Effector memory CD8-positive, alpha-beta T cell (primary cell): ENCODE results near the gene GALNT3.
A peak's percentile ranks its signal among the peaks of the same experiment; 100 is the strongest.

Source experiments
- ATAC-seq: fragments of 150-1000 bp; cut with Tn5 transposase; replicated peaks from 2 replicates; pipeline ENCODE4 v1.10.0; 2021; ENCODE audit warnings: mild to moderate bottlenecking, moderate library complexity
- DNase-seq, 3 experiments: peaks; one replicate each; pipeline ENCODE4 v3.0.0; 2021
- H3K27ac Mint-ChIP-seq, 2 donors: one replicate each; pipeline ENCODE4 v1.8.0; 2022; ENCODE audit warnings: mild to moderate bottlenecking in 2 of 2, mixed read lengths in 2 of 2, moderate library complexity in 2 of 2
- H3K27me3 Mint-ChIP-seq, 2 donors: one replicate each; pipeline ENCODE4 v1.8.0; 2022; ENCODE audit warnings: mixed read lengths in 2 of 2
- H3K36me3 Mint-ChIP-seq: one replicate; pipeline ENCODE4 v1.8.0; 2022; ENCODE audit warnings: mild to moderate bottlenecking, moderate library complexity, mixed read lengths; ENCODE audit not compliant: insufficient read depth
- H3K4me1 Mint-ChIP-seq, 2 donors: one replicate each; pipeline ENCODE4 v1.8.0; 2022; ENCODE audit warnings: low read depth in 2 of 2, mixed read lengths in 2 of 2
- H3K4me3 Mint-ChIP-seq, 2 donors: one replicate each; pipeline ENCODE4 v1.8.0; 2022; ENCODE audit warnings: mild to moderate bottlenecking in 2 of 2, mixed read lengths in 2 of 2, moderate library complexity in 2 of 2
- H3K9me3 Mint-ChIP-seq, 2 donors: one replicate each; pipeline ENCODE4 v1.8.0; 2022; ENCODE audit warnings: mixed read lengths in 2 of 2
- total RNA-seq, 9 experiments: gene quantifications; one replicate each; lab custom pipeline; 2026; lab: John Stamatoyannopoulos, UW

GALNT3 gene
- 5.2 to 18.1 (median 14.3) reads per million in 9 experiments for total RNA-seq

DNA sequence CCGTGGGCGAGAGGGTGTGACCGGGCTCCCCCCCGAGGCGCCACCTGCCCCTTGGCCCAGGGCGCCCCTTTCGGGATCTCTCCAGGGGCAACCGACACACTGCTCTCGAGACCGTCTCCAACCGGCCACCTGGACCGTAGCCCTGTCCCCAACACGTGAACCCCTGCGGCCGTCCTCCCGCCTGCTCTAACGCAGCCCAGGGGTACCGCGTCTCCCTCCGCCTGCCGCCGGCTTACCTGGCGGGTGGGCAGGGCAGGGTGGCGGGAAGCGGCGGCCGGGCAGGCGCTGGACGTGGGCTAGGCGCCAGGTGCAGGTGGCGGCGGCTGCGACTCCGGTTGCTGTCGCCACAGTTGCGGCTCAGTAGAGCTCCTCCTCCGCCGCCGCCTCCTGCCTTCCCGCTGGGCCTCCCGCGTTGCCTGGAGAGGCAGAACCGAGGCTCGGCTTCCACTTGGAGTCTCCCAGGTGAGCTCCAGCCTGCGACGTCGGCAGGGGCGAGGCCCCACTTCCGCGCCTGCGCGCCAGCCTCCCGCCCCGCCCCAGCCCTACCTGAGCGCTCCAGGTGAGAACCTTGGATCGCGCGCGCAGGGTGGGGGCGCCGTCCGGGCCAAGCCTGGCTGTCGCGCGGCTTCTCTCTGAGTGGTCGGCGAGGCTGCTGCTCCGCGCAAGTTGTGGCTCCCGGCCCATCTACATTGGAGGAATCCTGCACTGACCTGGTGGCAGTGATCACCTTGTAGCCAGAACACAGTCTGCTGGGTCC is at the start of gene GALNT3:
Gene GALNT3 (minus strand): TSS at position 469 of the 757 bp plus-strand sequence. CDS start 23,547 bp downstream, outside the sequence.
- ATAC-seq (peak; percentile 49), DNase-seq (peak; percentile 6 to 14 (median 10))
- peak within 1 kb of the TSS; percentile 92 to 96 for H3K4me3 Mint-ChIP-seq
- peaks cover 20 to 55% of the 10 kb centered on the region in 2 donors for H3K4me1 Mint-ChIP-seq
- peak within 1 kb of the TSS; percentile 97 to 98 for H3K27ac Mint-ChIP-seq
- H3K36me3 Mint-ChIP-seq = peaks cover 12% of the 10 kb centered on the region
- H3K27me3 Mint-ChIP-seq = no peaks in the 10 kb centered on the region
- H3K9me3 Mint-ChIP-seq = no peaks in the 10 kb centered on the region

DNA sequence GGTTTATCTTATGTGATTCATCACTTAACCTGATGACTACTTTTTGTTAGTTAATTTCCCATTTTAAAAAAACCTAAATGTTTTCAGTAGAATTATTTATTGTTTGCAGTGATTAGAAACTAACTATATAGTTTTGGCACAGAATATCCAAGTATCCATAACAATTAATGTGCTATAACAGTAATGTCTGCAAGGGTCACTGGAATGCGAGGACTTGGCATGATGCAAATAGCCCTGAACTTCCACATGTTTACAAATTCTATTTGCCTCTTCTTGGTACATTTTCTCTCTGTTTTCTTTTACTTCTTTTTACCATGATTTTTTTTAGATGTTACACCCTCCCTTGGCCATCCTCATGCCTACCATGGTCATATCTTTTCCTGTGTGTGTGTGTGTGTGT is 49.3 kb upstream of the GALNT3 start:
- no peaks in the 10 kb centered on the region for H3K9me3 Mint-ChIP-seq
- ATAC-seq = no peak
- H3K4me3 Mint-ChIP-seq = no peak overlapping the region
- H3K4me1 Mint-ChIP-seq = no peaks in the 10 kb centered on the region
- no peaks in the 10 kb centered on the region for H3K36me3 Mint-ChIP-seq
- H3K27me3 Mint-ChIP-seq = no peaks in the 10 kb centered on the region
- no peak overlapping the region for H3K27ac Mint-ChIP-seq
- DNase-seq = no peak

DNA sequence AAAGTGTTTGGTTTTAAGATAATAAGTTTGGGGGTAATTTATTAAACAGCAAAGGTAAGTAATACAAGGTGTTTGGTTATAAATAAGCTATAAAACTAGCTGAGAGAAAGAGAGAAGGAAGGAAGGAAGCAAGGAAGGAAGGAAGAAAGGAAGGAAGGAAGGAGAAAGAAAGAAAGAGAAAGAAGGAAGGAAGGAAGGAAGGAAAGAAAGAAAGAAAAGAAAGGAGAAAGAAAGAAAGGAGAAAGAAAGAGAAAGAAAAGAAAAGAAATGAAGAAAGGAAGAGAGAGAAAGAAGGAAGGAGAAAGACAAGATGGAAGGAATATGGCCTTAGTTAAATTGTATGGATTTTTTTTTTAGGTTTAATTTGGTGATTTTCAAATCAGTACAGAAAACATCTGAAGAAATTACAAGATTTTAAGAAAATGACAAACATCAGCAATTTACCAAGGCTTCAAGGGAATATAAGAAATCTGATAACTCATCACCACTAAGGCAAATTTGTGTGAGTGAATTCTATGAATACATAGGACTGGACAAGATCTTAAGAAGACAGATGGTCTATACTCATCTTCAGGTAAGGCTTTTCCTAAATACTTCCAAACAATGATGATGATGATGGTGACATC is 46.4 kb upstream of the GALNT3 start:
- no peaks in the 10 kb centered on the region for H3K4me1 Mint-ChIP-seq
- DNase-seq = no peak
- H3K36me3 Mint-ChIP-seq = no peaks in the 10 kb centered on the region
- no peak overlapping the region for H3K27ac Mint-ChIP-seq
- no peak overlapping the region for H3K4me3 Mint-ChIP-seq
- no peak for ATAC-seq
- no peaks in the 10 kb centered on the region for H3K9me3 Mint-ChIP-seq
- no peaks in the 10 kb centered on the region for H3K27me3 Mint-ChIP-seq

DNA sequence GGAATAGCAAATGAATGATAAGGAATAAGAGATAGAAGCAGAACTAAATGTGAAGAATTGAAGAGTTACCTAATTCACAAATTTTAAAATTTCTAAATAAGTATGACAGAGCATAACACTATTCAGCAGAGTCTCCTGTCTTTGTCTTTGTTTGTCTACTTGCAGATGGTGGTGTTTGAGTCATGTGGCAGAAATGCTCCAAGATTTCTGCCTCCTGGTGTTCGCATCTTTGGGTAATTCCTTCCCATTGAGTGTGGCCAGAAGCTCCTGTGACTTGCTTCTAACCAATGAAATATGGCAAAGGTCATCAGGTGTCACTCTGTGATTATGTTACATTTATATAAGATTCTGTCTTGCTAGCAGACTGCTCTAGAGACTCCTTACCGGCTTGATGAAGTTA is 45.6 kb upstream of the GALNT3 start:
- Mint-ChIP-seq H3K4me3 (no peak overlapping the region), H3K27ac (no peak overlapping the region), H3K9me3 (no peaks in the 10 kb centered on the region), H3K27me3 (no peaks in the 10 kb centered on the region), H3K36me3 (no peaks in the 10 kb centered on the region), H3K4me1 (no peaks in the 10 kb centered on the region)
- ATAC-seq (no peak), DNase-seq (no peak)

DNA sequence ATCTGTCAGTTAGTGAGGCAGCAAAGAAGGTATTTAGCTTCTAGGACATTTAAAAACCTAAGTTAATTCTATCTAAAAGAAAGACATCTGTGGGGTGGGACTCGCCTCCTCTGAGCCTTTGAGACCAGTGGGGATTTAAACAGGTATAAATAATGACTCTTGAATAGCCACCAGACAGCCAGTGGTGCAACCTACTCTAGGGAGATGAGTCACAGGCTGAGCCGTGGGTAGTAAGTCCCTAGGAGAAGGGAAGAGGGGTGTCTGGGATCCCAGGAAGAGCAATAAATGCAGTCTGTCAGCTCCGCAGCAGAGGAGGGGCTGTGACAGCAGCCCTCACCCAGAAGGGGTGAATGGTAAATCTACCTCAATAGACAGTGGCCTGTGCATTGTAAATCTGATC is 43.1 kb upstream of the GALNT3 start:
- no peaks in the 10 kb centered on the region for H3K9me3 Mint-ChIP-seq
- no peak overlapping the region for H3K27ac Mint-ChIP-seq
- no peaks in the 10 kb centered on the region for H3K4me1 Mint-ChIP-seq
- no peak overlapping the region for H3K4me3 Mint-ChIP-seq
- DNase-seq (no peak), ATAC-seq (no peak)
- no peaks in the 10 kb centered on the region for H3K36me3 Mint-ChIP-seq
- H3K27me3 Mint-ChIP-seq = no peaks in the 10 kb centered on the region

DNA sequence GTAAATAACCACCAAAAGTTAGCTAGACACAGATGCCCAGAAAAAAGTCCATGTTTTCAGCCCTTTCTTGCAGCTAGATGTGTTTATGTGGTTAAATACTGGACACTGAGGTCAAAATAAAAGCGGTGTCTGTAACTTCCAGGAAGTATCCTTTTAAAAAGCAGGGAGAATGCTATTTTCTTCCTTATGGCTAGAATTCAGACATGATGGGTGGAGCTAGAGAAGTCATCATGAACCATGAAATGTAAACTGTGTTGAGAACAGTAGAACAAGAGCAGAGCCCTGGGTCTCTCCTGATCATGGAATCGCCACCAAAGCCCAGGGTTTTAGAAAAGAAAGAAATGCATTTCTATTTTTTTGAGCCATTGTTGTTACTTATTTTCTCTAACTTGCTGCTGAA is 41.3 kb upstream of the GALNT3 start:
- no peak for ATAC-seq
- Mint-ChIP-seq H3K36me3 (no peaks in the 10 kb centered on the region), H3K27ac (no peak overlapping the region), H3K4me1 (no peaks in the 10 kb centered on the region), H3K4me3 (no peak overlapping the region), H3K27me3 (no peaks in the 10 kb centered on the region), H3K9me3 (no peaks in the 10 kb centered on the region)
- DNase-seq = no peak

DNA sequence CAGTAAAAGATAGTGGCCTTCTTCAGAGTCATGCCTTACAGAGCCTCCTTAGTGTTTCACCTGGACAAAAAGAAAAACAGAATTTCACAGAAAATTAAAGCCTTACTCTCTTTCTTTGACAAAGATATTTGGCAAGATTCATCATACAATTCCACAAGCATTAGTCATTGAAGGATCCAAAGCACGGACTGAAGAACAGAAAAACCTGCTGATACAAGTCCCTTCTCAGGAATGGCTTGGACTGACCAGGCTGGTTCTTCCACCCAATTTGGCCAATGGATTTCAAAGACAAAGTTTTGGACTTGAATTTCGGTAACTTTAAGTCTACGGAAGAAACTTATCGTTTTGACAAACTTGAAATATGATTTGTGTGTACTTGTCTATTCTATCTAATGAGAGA is 39.1 kb upstream of the GALNT3 start:
- Mint-ChIP-seq H3K27ac (no peak overlapping the region), H3K4me3 (no peak overlapping the region), H3K4me1 (no peaks in the 10 kb centered on the region), H3K9me3 (no peaks in the 10 kb centered on the region), H3K27me3 (no peaks in the 10 kb centered on the region), H3K36me3 (no peaks in the 10 kb centered on the region)
- no peak for ATAC-seq
- DNase-seq = no peak

DNA sequence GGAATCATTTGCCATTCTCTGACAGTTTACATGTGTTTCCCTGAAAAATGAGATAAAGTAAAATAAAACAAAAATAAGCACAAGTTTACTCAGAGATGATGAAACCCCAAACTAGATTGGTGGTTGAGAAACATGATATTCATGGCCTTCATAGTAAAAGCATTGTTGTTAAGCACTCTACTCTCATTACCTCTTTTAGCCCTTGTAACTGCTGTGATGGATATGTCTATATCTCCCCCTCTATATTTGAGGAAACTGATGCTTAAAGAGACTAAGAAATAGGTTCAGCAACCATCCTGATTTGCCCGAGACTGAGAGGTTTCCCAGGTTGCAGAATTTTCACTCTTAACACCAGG is 33.9 kb upstream of the GALNT3 start:
- Mint-ChIP-seq H3K9me3 (no peaks in the 10 kb centered on the region), H3K4me1 (no peaks in the 10 kb centered on the region), H3K36me3 (no peaks in the 10 kb centered on the region), H3K4me3 (no peak overlapping the region), H3K27me3 (peaks cover 0 to 15% of the 10 kb centered on the region in 2 donors), H3K27ac (no peak overlapping the region)
- no peak for ATAC-seq
- DNase-seq = no peak

DNA sequence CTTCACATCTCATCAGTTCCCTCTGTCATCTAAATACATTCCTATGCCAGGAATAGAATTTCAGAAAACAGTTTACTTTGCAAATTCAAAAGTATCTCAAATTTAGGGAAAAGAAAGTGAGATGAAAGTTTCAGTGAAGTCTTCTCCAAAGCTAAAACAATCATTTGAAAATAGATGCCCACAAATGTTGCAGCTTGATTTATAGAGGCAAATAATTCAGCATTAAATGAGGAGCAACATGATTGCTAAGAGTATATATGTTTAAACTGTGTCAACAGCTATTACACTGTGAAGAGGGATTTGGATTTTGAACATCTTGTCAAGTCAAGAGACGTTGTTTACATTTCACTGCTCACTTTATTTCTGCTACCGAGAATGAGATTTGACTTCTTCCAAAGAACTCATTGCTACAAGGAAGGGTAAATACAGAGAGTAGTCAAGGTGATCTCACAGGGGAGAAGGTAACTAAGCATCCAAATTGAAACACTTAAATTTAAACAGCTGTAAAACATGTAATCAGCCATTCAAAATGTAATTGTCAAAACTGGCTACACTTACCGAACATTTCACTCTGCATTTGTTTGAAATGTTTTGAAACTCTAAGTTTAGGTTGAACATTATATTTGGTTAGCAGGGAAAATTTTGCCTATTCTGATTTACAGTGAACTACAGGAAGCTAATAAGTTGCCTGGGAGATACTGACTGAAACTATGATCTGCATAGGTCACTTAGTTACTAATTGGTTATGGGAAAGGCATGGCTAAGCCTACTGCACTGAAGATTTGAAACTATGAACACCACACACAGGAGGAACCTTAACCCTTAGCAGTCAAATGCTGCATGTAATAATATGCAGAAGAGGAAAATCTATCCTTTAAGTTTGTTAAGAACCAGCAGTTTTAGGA is 33.2 kb upstream of the GALNT3 start:
- Mint-ChIP-seq H3K27me3 (peaks cover 0 to 15% of the 10 kb centered on the region in 2 donors), H3K9me3 (no peaks in the 10 kb centered on the region), H3K36me3 (no peaks in the 10 kb centered on the region), H3K27ac (no peak overlapping the region), H3K4me3 (no peak overlapping the region), H3K4me1 (no peaks in the 10 kb centered on the region)
- ATAC-seq = no peak
- DNase-seq = no peak

DNA sequence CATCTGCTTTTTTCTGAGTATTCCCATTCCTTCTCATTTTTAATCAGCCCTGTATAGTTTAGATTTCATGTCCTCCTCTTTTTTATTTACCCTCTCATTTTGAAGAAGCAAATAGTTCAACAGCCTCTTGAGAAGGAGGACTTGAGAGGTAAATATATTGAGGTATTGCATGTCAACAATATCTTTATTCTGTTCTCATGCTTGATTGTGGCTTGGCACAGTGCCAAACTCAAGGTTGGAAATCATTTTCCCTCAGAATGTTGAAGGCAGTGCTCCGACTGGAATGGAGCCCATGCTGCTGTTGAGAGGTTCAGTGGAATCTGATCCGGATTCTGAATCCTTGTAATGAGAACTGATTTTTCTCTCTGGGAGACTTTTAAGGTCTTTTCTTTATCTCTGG is 31.0 kb upstream of the GALNT3 start:
- no peaks in the 10 kb centered on the region for H3K4me1 Mint-ChIP-seq
- H3K36me3 Mint-ChIP-seq = no peaks in the 10 kb centered on the region
- H3K9me3 Mint-ChIP-seq = no peaks in the 10 kb centered on the region
- DNase-seq = no peak
- H3K4me3 Mint-ChIP-seq = no peak overlapping the region
- H3K27ac Mint-ChIP-seq = no peak overlapping the region
- no peak for ATAC-seq
- peaks cover 0 to 15% of the 10 kb centered on the region in 2 donors for H3K27me3 Mint-ChIP-seq

DNA sequence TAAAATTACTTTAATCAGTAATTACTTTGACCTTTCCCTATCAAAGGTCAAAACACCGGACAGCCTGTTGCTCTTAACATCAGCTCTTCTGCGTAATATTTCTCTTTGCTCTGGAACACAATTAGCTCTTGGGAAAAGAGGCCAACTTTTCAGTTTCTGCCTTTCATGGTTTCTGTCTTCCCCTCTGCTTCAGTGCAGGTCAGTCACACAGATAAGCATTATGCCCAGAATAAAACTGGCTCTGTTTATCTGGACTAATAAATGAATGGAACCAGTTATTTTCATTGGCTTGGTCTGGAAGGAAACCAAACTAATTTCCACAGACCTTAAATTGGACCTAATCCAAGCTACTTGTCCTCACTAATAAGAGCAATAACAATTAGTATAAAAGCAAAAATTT is 26.2 kb upstream of the GALNT3 start:
- no peaks in the 10 kb centered on the region for H3K4me1 Mint-ChIP-seq
- ATAC-seq (no peak), DNase-seq (no peak)
- no peaks in the 10 kb centered on the region for H3K9me3 Mint-ChIP-seq
- no peaks in the 10 kb centered on the region for H3K36me3 Mint-ChIP-seq
- no peak overlapping the region for H3K27ac Mint-ChIP-seq
- H3K4me3 Mint-ChIP-seq = no peak overlapping the region
- peaks cover 0 to 15% of the 10 kb centered on the region in 2 donors for H3K27me3 Mint-ChIP-seq

DNA sequence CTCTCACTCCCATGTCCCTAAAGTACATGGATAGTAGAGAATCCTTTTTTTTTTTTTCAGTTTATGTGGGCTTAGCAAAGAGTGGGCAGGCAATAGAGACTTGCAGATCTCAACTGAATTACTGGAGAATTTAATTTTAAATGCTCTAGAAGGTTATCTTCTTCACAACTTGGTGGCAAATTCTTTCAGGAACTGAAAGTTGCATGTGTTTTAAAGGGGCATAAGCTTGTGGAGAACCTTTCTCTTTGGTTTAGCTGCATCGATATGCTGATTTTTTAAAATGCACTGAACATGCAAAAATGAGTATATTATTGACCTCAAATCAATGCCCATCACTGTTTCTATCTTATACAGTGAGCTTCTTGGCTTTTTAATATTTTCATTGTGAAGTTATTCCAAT is 24.9 kb upstream of the GALNT3 start:
- H3K9me3 Mint-ChIP-seq = no peaks in the 10 kb centered on the region
- no peak for ATAC-seq
- H3K27ac Mint-ChIP-seq = no peak overlapping the region
- no peak for DNase-seq
- H3K36me3 Mint-ChIP-seq = no peaks in the 10 kb centered on the region
- H3K4me3 Mint-ChIP-seq = no peak overlapping the region
- H3K4me1 Mint-ChIP-seq = no peaks in the 10 kb centered on the region
- H3K27me3 Mint-ChIP-seq = peaks cover 0 to 6% of the 10 kb centered on the region in 2 donors

DNA sequence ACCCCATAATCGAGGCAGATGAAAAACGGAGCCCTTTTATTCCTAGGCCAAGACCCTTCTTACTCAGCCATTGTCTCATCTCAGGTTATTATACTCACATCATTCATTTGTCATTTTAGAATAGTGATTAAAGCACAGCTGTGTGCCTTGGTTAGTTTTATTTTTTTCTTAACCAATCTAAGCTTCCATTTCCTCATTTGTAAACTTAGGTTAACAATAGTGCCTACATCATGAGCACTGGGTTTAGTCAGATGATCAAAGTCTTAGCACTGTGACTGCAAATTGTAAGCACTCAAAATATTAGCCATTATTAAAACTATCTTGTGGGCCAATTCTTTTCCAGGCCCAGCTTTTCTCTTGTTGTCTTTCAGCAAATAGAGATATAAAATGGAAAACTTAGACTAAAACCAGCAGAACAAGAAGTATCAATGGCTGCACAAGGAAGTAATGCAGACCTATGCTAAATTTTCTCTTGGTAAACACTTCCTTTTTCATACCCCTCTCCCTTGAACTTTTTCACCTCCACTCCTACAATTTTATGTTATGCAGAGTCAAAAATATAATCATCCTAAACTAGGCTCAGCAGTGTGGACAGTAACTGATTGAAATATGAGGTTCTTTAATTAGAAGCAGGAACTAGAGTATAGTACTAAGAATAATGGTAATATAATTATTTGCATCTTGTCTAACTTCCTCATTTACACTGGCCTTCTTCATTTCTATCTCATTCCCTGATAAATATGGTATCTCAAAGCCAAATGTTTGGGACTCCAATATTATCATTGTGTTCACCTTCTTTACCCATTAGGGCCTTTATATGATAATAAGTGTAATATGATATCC is 21.5 kb upstream of the GALNT3 start:
- ATAC-seq (no peak), DNase-seq (no peak)
- no peak overlapping the region for H3K27ac Mint-ChIP-seq
- H3K27me3 Mint-ChIP-seq = no peaks in the 10 kb centered on the region
- H3K4me1 Mint-ChIP-seq = peaks cover 0 to under 1% of the 10 kb centered on the region in 2 donors
- H3K36me3 Mint-ChIP-seq = no peaks in the 10 kb centered on the region
- H3K4me3 Mint-ChIP-seq = no peak overlapping the region
- H3K9me3 Mint-ChIP-seq = no peaks in the 10 kb centered on the region
